Glomerular visceral epithelial cell (primary cell): Measurements from ENCODE around the gene ROCK2.

Experiments used
- DNase-seq: peaks from one replicate; pipeline ENCODE4 v3.0.0-alpha.2; 2016; ENCODE audit errors: extremely low spot score

The ROCK2 gene

DNA sequence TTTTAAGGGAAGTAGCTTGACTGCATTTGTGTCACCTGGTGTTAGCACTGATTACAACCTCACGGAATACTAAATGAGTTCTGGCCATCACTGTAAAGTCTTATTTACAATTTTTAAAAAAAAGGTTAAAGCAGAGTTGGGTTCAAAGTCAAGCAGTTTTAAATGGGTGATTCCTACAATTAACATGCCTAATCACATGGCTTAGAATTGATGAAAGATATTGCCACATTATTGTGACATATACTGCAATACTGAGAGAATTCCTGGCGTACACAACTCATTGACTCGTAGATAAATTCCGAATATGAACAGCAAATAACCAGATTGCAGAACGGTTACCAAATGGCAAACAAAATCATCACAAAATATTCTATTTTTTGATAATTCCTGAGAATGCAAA is 34.2 kb downstream of the ROCK2 start:
- DNase-seq: no peak

DNA sequence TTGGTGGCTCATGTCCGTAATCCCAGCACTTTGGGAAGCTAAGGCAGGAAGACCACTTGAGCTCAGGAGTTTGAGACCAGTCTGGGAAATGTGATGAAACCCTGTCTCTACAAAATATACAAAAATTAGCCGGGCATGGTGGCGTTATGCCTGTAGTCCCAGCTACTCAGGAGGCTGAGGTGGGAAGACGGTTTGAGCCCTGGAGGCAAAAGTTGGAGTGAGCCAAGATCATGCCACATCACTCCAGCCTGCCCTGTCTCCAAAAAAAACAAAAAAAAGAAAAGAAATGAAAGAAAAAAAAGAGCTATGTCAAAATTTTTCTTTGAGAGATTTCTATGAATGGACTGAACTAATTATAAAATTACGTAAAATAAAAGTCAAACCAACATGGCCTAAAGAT is 34.7 kb downstream of the ROCK2 start:
- DNase-seq: no peak

DNA sequence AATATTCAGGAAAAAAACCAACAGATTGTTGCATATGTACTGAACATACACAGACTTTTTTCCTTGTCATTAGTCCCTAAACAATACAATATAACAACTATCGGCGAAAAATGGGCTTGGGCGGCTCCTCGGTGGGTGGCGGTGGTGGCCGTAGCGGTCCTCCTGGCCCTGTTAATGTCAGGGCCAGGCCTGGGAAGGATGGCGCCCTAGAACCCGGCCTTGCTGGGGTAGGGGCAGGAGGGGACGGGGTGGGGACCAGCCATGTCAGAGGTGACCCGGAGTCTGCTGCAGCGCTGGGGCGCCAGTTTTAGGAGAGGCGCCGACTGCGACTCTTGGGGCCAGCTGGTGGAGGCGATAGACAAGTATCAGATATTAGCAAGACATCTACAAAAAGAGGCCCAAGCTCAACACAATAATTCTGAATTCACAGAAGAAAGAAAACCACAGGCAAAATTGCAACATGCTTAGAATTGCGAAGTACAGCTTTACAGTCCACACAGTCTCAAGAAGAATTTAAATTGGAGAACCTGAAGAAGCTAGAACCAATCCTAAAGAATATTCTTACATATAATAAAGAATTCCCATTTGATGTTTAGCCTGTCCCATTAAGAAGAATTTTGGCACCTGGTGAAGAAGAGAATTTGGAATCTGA is 36.5 kb downstream of the ROCK2 start:
- DNase-seq: no peak

DNA sequence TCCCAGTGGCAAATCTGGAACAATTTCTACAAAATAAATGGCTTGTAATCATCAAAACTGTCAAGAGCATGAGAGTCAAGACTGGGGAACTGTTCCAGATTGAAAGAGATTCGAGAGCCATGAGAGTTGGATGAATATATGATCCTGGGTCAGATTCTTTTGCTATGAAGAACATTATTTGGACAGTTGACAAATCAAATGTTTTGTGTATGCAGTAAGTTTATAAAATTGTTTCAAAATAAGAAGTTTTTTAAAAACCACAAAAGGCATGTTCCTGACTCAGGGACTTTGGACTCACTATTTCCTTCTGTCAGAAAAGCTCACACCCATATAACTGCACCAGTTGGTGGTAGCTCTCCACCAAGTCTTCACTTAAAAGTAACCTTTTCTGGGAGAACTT is 38.5 kb downstream of the ROCK2 start:
- DNase-seq: no peak

DNA sequence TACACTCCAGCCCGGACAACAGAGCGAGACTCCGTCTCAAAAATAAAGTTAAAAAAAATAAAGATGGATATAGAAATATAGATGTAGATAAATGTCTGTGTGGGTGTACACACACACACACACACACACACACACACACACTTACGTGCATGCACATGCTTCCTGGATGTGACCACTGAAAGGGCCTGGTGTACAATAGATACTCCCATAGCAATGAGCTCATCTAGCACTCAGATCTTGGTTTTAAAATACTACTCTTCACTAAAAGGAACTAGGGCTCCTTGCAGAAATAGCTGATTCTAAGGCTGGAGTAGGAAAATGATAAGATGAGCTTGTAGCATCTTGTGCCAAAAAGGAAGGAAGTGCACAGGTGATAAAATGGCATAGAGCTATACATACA is 39.1 kb downstream of the ROCK2 start:
- DNase-seq: no peak

DNA sequence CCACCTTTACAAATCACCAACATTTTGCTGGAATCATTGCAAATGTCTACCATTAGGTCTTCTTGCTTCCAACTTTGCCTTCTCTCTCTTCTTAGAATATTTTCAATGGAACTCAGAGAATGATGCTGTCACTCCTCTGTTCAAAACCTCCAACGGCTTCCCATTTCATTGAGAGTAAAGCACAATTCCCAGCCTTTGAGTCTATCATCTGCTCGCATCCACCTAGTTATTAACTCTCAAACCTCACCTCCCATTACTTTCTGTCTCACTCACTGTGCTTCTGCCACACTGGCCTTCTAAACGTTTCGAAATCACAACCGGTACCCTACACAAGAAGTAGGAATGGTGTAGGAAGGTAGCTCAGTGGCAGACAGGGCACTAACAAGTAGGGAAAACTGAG is 40.0 kb downstream of the ROCK2 start:
- no peak for DNase-seq

DNA sequence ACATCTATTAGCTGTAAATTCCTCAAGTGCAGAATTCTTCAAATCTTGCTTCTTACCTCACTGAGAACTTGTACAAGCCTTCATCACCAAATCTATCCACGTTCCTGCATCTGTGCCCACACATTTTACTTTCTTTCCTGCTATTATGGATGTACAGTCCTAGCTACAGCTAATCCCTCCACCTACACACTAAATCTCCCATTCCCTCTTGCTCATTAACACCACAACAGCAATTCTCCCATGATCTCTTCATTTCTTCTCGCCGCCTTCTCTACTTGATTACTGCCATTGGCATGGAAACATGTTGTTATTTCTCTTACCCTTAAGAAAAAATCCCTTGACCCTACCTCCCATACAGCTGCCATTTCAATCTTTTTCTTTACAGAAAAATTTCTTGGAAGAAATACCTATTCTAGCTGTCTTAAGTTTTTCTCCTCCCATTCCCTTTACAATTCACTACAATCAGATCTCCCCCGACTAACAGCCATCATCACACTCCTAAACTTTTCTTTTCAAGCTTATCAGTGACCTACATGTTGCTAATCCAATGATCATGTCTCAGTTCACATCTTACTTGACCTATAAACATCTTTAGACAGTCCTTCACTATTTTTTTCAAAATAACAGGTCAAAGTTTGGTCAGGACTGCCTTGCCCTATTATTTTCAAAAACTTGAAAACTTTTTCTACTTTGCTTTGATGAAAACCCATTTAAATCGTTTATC is 41.0 kb downstream of the ROCK2 start:
- no peak for DNase-seq

DNA sequence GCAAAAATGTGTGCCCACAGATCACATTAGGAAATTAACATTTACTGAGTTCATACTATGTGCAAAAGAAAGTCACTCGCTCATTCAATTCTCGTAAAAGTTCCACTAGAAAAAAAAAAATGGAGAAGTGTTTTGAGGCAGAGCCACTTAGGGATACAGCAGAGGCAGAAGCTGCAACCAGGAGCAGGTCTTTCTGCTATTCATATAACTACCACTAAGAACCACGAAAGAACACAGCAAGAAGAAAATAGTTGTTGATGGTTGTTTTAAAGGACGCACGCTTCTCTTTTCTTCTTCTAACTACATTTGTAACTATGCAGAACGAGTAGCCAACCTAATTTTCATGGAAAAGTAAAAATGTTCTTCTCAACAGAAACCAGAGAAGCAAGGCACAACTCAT is 45.0 kb downstream of the ROCK2 start:
- DNase-seq: no peak

DNA sequence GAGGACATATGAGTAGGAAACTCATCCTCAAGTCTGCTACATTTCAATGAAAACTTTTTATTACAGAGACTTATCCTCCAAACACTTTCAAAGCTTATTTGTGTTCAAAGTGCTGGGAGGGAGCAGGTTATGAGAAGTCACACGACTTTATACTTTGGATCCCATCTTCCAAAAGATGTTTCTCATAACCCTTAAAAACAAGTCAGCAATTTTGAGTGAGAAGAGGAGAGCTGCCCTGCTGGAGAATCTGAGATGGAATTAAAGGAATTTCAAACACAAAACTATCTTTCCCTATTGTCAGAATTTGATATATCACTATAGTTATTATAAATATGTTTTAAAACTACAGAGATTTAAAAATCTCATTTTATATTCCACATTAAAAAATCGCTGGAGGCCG is 45.8 kb downstream of the ROCK2 start:
- no peak for DNase-seq

DNA sequence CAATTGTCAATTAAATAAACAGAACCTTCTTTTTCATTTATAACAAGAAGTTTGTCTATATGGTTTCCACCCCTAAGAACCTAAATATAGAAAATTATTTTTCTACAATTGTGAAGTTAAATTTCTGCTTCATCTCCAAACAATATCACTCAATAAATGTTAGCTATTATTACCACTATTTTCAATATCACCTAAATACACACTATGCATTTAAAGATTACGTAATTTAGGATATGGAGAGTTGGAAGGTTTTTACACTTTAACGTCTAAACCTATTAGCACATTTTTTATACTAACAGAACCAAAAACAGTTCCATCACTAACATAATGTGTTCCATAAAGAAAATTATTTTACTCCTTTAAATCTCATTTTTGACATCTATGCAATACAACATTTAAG is 48.0 kb downstream of the ROCK2 start:
- no peak for DNase-seq

DNA sequence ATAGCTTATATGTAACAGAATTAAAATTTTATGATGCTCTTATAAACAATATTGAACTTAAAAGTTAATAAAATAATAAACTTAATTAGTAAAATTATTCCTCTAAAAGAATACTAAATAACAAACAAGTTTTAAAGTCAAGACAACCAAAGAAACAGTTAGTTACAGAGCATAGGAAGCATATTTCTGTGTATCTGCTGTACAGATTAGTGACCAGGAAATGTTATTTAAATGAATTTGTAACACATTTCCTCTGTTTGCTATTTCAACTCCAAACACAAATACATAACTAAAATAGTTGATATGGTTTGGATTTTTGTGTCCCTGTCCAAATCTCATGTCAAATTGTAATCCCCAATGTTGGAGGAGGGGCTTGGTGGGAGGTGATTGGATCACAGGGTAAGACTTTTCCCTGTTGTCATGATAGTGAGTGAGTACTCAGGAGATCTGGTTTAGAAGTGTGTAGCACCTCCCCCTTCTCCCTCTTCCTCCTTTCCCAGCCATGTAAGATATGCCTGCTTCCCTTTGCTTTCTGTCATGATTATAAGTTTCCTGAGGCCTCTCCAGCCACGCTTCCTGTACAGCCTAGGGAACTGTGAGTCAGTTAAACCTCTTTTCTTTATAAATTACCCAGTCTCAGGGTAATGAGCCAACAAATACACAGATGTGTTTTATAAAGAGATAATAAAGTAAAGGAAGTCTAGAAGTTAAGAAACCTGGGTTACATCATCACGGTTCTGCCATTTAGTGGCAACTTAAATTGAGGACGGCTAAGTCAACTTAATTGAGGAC is 51.8 kb downstream of the ROCK2 start:
- no peak for DNase-seq

DNA sequence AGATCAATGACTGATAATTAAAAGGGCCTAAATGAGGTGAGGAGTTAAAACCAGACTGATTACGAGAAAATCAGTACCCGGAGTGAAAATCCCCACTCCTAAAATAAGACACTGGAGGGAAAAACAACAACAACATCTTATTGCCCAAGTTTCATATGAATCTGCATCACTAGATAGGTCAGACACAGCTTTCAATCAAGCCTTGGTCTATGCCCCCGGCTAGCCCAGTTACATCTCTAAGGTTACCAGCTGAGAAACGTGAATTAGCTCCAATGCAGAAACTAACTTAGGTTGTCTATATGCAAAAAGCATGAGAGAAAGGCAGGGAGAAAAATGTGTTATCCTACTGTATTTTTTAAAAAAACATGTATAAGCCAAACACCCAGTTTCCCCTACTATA is 53.7 kb downstream of the ROCK2 start:
- no peak for DNase-seq

DNA sequence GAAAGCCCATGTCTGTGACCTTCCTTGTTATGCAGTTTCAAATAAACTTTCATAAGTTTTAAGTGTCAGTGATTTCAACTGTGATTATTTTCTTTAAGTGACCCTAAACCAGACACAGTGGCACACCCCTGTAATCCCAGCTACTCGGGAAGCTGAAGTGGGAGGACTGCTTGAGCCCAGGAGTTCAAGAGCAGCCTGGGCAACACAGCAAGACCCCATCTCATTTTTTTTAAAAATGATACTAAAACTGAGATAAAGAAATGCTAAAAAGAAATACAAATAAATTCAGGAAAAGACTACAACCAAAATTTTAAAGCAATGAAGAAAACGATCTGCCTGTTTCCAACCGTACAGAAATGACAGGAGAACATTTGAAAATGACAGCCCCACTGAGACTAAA is 54.2 kb downstream of the ROCK2 start:
- DNase-seq: no peak

DNA sequence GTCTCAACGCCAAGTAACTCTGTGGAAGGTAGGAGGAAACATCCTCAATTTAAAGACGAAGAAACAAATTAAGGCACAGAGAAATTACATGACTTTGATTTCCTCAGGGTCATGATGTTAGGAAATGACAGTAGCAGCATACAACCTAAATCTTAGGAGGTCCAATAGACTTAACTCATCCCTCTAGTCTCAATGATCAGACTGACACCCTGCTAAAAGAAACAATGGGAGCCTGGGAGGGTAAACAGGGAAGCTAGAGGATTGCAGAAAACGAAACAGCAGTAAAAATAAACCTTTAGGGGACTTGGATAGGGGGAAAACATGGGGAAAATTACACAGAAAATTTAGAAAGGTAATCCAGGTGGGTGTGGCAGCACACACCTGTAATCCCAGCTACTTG is 56.0 kb downstream of the ROCK2 start:
- no peak for DNase-seq

DNA sequence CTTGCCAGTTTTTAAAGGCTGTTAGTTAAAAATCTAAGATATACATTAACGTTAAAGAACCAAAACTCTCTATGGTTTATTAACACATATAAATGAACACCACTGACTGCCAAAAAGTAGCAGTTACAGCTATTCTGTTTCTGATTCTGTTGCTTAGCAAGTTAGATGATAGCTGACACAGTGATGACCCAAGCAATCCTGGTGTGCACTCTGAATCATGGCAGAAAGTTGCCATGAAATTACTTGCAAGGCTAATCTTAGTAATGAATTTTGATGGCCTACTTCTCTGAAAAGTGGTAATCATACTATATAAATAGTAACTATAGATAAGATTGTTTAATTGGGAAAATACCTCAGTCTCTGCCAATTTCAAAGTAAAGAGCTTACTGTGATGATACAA is 57.7 kb downstream of the ROCK2 start:
- DNase-seq: no peak

DNA sequence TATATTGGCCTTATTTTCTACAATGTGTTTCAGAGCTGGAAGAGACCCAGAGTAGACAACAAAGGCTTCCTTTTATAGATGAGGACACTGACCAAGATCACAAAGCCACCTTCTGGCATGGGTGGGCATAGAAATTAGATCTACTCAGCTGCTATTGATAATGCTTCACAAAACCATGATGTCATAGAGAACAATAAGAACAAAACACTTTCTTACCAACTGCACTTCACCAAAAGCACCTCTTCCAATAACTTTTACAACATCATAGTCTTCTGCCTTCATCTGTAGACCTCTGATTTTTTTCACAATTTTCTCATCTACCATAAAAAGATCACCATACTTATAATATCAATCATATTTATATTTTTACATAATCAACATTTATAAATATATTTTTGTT is 58.1 kb downstream of the ROCK2 start:
- no peak for DNase-seq

DNA sequence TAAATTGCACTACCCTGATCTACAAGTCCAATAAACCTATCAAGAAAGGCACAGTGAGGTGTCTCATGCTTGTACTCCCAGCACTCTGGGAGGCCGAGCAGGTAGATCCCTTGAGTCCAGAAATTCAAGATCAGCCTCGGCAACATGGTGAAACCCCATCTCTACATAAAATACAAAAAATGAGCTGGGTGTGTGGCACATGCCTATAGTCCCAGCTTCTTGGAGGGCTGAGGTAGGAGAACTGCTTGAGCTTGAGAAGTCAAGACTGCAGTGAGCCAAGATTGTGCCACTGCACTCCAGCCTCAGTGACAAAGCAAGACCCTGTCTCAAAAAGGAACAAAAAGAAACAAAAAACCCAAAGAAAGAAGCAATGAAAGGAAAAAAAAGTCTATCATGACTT is 58.9 kb downstream of the ROCK2 start:
- no peak for DNase-seq

DNA sequence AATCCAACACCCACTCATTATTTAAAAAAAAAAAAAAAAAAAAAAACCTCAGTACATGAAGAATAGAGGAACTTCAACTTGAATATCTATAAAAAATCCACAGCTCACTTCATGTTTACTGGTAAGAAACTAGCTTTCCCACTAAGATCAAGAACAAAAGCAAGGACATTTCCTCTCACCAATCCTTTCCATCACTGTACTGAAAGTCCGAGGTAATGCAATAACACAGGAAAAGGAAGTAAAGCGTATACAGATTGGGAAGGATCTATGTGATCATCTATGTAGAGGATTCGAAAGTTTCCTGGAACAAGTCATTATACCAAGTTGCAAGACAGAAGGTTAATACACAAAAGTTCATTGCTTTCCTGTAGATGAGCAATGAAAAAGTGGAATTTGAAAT is 63.2 kb downstream of the ROCK2 start:
- no peak for DNase-seq

DNA sequence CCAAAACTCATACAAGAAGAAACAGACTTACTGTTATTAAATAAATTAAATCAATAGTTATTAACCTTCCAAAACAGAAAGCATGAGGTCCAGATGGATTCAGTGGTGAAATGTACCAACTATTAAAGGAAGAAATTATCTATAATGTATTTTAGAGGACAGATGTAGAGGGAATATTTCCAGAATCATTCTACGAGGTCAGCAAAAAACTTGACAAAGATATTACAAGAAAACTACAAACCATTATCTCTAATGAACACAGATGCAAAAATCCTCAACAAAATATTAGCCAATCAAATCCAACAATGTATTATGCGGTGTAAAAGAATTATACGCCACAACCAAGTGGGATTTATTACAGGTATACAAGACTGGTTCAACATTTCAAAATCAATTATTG is 63.7 kb downstream of the ROCK2 start:
- no peak for DNase-seq

DNA sequence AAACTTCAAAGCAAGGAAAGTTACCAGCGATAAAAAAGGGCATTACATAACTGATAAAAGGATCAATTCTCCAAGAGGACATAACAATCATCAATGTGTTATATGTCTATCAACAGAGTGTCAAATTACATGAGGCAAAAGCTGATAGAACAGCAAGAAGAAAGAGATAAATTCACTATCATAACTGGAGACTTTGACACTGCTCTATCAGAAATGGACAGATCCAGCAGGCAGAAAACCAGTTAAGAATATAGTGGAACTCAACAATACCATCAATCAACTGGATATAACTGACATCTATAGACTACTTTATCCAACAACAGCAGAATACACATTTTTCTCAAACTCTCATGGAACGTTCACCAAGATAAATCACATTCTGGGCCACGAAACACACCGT is 65.0 kb downstream of the ROCK2 start:
- no peak for DNase-seq

DNA sequence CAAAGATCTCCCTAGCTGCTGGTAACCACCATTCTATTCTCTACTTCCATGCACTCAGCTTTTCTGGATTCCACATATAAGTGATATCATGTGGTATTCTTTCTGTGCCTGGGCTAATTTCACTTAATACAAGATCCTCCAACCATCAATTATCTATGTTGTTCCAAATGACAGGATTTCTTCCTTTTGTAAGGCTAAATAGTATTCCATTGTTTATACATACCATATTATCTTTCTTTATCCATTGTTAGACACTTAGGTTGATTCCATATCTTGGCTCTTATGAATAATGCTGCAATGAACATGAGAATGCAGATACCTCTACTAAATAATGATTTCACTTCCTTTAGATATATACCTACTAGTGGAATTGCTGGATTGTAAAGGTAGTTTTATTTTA is 66.2 kb downstream of the ROCK2 start:
- no peak for DNase-seq

DNA sequence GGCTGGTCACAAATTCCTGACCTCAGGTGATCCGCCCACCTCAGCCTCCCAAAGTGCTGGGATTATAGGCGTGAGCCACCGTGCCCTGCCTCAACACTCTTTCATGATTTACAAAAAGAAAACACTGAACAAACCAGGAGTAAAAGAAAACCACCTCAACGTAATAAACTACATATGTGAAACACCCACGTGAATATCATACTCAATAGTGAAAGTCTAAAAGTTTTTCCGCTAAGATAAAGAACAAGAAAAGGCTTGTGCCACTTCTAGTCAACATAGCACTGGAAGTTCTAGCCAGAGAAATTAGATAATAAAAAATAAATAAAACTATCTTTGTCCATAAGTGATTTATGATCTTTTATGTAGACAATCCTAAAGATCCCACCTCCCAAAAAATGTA is 68.5 kb downstream of the ROCK2 start:
- no peak for DNase-seq

DNA sequence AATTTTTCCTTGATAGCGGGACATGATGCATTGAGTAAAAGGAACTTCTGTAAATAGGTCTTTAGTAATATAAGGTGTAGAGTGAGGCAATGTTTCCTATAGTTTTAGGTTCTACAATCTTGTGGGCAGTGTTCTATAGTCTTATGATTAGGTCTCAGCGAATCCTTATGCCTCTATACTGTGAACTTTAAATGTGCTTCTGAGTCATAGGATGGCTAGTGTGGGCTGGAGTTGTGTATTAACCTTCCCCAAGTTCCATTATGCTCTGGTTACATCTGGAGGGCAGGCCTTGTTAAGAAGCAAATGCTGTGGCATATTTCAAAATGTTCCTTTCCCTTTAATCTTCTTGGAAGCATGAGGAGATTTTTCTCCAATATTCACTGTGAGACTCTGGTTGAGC is 73.5 kb downstream of the ROCK2 start:
- peak; percentile 20 for DNase-seq
